HEK293 (cell line): ENCODE results near the gene BBLN.
A peak's percentile ranks its signal among the peaks of the same experiment; 100 is the strongest.

ENCODE experiments used
- BCL11A ChIP-seq: fragments of 450-650 bp; formaldehyde crosslinking; IDR thresholded peaks from 2 replicates; pipeline ENCODE4 v1.5.1; 2016; ENCODE audit warnings: low read depth, missing biosample characterization, missing genetic modification characterization
- GLIS1 ChIP-seq: fragments of 450-650 bp; formaldehyde crosslinking; IDR thresholded peaks from 2 replicates; pipeline ENCODE4 v1.5.1; 2016; ENCODE audit warnings: missing biosample characterization, missing genetic modification characterization
- KLF16 ChIP-seq: fragments of 450-650 bp; formaldehyde crosslinking; IDR thresholded peaks from 2 replicates; pipeline ENCODE4 v1.5.1; 2017; ENCODE audit warnings: missing biosample characterization, missing genetic modification characterization
- KLF9 ChIP-seq: fragments of 450-650 bp; formaldehyde crosslinking; IDR thresholded peaks from 2 replicates; pipeline ENCODE4 v1.5.1; 2016; ENCODE audit warnings: missing biosample characterization, missing genetic modification characterization, low read depth
- YY1 ChIP-seq: fragments of 450-650 bp; formaldehyde crosslinking; IDR thresholded peaks from 2 replicates; pipeline ENCODE4 v1.5.1; 2018; ENCODE audit warnings: missing biosample characterization, missing genetic modification characterization
- ZBTB7A ChIP-seq: fragments of 450-650 bp; formaldehyde crosslinking; IDR thresholded peaks from 2 replicates; pipeline ENCODE4 v1.5.1; 2016; ENCODE audit warnings: low read depth, missing biosample characterization, missing genetic modification characterization
- ZFP37 ChIP-seq: fragments of 450-650 bp; formaldehyde crosslinking; IDR thresholded peaks from 2 replicates; pipeline ENCODE4 v1.5.1; 2016; ENCODE audit warnings: missing biosample characterization, missing genetic modification characterization
- ZNF366 ChIP-seq: fragments of 450-650 bp; formaldehyde crosslinking; conservative IDR thresholded peaks from 2 replicates; pipeline ENCODE4 v1.5.1; 2016; ENCODE audit warnings: missing biosample characterization, missing genetic modification characterization
- ZNF404 ChIP-seq: fragments of 450-650 bp; formaldehyde crosslinking; IDR thresholded peaks from 2 replicates; pipeline ENCODE4 v1.5.1; 2017; ENCODE audit warnings: missing biosample characterization, missing genetic modification characterization
- ZNF433 ChIP-seq: fragments of 450-650 bp; formaldehyde crosslinking; IDR thresholded peaks from 2 replicates; pipeline ENCODE4 v1.5.1; 2016; ENCODE audit warnings: missing biosample characterization, missing genetic modification characterization, low read depth
- ZSCAN23 ChIP-seq: fragments of 450-650 bp; formaldehyde crosslinking; IDR thresholded peaks from 2 replicates; pipeline ENCODE4 v1.5.1; 2016; ENCODE audit warnings: missing biosample characterization, missing genetic modification characterization
- ZSCAN30 ChIP-seq: fragments of 450-650 bp; IDR thresholded peaks from 2 replicates; pipeline ENCODE4 v1.5.1; 2018; ENCODE audit warnings: missing biosample characterization, mild to moderate bottlenecking, missing genetic modification characterization, moderate library complexity
- ZXDB ChIP-seq: fragments of 450-650 bp; formaldehyde crosslinking; IDR thresholded peaks from 2 replicates; pipeline ENCODE4 v1.5.1; 2016; ENCODE audit warnings: missing biosample characterization, missing genetic modification characterization
- TF ChIP-seq, protein P1 (sequence below): fragments of 450-650 bp; formaldehyde crosslinking; IDR thresholded peaks from 2 replicates; pipeline ENCODE4 v1.5.1; 2017; ENCODE audit warnings: missing biosample characterization, missing genetic modification characterization
- TF ChIP-seq, protein P2 (sequence below): fragments of 450-650 bp; formaldehyde crosslinking; IDR thresholded peaks from 2 replicates; pipeline ENCODE4 v1.5.1; 2016; ENCODE audit warnings: missing biosample characterization, missing genetic modification characterization
- TF ChIP-seq, protein P3 (sequence below): fragments of 450-650 bp; formaldehyde crosslinking; IDR thresholded peaks from 2 replicates; pipeline ENCODE4 v1.5.1; 2016; ENCODE audit warnings: missing biosample characterization, missing genetic modification characterization
- TF ChIP-seq, protein P4 (sequence below): fragments of 450-650 bp; formaldehyde crosslinking; IDR thresholded peaks from 2 replicates; pipeline ENCODE4 v1.5.1; 2016; ENCODE audit warnings: missing biosample characterization, missing genetic modification characterization
- TF ChIP-seq, protein P5 (sequence below): fragments of 450-650 bp; formaldehyde crosslinking; IDR thresholded peaks from 2 replicates; pipeline ENCODE4 v1.5.1; 2016; ENCODE audit warnings: missing biosample characterization, missing genetic modification characterization
- TF ChIP-seq, protein P6 (sequence below): fragments of 450-650 bp; formaldehyde crosslinking; IDR thresholded peaks from 2 replicates; pipeline ENCODE4 v1.5.1; 2016; ENCODE audit warnings: missing biosample characterization, missing genetic modification characterization
- TF ChIP-seq, protein P7 (sequence below): fragments of 450-650 bp; IDR thresholded peaks from 2 replicates; pipeline ENCODE4 v1.5.1; 2018; ENCODE audit warnings: missing biosample characterization, missing genetic modification characterization
- TF ChIP-seq, protein P8 (sequence below): sonication (generic); formaldehyde crosslinking; IDR thresholded peaks from 2 replicates; pipeline ENCODE4 v1.8.1; 2022; ENCODE audit warnings: mild to moderate bottlenecking, moderate library complexity, missing genetic modification reagents

Gene BBLN

DNA sequence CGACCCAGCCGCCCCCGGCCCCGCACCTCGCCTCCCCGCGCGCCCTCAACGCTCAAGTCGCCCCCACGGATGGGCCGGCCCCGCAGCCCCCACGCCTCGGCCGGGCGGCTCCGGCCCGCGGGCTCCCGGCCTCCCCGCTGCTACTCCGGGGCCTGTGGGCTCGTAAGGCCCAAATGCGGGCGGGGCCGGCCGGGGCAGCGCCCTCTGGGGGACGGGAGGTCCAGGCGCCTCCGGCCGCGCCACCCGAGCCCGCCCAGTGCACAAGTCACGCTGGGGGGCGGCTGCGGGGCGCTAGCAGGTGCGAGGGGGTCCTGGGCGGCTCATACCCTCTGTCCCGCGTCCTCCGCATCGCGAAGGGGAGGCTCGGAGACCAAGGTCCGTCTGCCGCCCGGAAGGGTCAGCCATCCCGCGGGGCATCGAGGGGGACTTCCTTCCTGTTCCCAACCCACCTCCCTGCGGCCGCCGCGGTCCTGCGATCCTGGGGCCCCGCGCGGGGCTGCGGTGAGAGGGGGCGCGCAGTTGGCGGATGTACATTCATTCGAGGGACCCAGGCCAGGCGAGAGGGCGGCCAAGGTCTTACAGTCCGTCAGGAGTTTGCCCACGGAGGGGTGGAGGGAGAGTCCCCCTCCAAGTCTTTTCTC is 31.5 kb downstream of the BBLN start, which contains the start of gene CIZ1 (continued):
- peak; percentile 65; the same call in 1 of the 2 replicates for TF ChIP-seq KLF16 (tag by site-specific recombination)
- TF ChIP-seq BCL11A = 0 out of 2 replicates have a peak, but pooled peaks have one; percentile 18
- TF ChIP-seq ZBTB7A (tag by site-specific recombination) = peak; percentile 69; the same call in 1 of the 2 replicates
- TF ChIP-seq YY1 (tag by site-specific recombination) = peak; percentile 54; the same call in 1 of the 2 replicates
- TF ChIP-seq KLF9 (tag by site-specific recombination) = peak; percentile 41; the same call in 1 of the 2 replicates
- peak; percentile 68 for TF ChIP-seq ZXDB (tag by site-specific recombination)
- TF ChIP-seq, protein P1, sequence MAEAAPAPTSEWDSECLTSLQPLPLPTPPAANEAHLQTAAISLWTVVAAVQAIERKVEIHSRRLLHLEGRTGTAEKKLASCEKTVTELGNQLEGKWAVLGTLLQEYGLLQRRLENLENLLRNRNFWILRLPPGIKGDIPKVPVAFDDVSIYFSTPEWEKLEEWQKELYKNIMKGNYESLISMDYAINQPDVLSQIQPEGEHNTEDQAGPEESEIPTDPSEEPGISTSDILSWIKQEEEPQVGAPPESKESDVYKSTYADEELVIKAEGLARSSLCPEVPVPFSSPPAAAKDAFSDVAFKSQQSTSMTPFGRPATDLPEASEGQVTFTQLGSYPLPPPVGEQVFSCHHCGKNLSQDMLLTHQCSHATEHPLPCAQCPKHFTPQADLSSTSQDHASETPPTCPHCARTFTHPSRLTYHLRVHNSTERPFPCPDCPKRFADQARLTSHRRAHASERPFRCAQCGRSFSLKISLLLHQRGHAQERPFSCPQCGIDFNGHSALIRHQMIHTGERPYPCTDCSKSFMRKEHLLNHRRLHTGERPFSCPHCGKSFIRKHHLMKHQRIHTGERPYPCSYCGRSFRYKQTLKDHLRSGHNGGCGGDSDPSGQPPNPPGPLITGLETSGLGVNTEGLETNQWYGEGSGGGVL = peak; percentile 47
- TF ChIP-seq, protein P2, sequence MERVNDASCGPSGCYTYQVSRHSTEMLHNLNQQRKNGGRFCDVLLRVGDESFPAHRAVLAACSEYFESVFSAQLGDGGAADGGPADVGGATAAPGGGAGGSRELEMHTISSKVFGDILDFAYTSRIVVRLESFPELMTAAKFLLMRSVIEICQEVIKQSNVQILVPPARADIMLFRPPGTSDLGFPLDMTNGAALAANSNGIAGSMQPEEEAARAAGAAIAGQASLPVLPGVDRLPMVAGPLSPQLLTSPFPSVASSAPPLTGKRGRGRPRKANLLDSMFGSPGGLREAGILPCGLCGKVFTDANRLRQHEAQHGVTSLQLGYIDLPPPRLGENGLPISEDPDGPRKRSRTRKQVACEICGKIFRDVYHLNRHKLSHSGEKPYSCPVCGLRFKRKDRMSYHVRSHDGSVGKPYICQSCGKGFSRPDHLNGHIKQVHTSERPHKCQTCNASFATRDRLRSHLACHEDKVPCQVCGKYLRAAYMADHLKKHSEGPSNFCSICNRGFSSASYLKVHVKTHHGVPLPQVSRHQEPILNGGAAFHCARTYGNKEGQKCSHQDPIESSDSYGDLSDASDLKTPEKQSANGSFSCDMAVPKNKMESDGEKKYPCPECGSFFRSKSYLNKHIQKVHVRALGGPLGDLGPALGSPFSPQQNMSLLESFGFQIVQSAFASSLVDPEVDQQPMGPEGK (tag by site-specific recombination) = peak; percentile 85
- TF ChIP-seq, protein P3, sequence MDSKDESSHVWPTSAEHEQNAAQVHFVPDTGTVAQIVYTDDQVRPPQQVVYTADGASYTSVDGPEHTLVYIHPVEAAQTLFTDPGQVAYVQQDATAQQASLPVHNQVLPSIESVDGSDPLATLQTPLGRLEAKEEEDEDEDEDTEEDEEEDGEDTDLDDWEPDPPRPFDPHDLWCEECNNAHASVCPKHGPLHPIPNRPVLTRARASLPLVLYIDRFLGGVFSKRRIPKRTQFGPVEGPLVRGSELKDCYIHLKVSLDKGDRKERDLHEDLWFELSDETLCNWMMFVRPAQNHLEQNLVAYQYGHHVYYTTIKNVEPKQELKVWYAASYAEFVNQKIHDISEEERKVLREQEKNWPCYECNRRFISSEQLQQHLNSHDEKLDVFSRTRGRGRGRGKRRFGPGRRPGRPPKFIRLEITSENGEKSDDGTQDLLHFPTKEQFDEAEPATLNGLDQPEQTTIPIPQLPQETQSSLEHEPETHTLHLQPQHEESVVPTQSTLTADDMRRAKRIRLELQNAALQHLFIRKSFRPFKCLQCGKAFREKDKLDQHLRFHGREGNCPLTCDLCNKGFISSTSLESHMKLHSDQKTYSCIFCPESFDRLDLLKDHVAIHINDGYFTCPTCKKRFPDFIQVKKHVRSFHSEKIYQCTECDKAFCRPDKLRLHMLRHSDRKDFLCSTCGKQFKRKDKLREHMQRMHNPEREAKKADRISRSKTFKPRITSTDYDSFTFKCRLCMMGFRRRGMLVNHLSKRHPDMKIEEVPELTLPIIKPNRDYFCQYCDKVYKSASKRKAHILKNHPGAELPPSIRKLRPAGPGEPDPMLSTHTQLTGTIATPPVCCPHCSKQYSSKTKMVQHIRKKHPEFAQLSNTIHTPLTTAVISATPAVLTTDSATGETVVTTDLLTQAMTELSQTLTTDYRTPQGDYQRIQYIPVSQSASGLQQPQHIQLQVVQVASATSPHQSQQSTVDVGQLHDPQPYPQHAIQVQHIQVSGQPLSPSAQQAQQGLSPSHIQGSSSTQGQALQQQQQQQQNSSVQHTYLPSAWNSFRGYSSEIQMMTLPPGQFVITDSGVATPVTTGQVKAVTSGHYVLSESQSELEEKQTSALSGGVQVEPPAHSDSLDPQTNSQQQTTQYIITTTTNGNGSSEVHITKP (tag by site-specific recombination) = peak; percentile 100
- TF ChIP-seq, protein P4, sequence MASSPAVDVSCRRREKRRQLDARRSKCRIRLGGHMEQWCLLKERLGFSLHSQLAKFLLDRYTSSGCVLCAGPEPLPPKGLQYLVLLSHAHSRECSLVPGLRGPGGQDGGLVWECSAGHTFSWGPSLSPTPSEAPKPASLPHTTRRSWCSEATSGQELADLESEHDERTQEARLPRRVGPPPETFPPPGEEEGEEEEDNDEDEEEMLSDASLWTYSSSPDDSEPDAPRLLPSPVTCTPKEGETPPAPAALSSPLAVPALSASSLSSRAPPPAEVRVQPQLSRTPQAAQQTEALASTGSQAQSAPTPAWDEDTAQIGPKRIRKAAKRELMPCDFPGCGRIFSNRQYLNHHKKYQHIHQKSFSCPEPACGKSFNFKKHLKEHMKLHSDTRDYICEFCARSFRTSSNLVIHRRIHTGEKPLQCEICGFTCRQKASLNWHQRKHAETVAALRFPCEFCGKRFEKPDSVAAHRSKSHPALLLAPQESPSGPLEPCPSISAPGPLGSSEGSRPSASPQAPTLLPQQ (tag by site-specific recombination) = peak; percentile 69; the same call in 1 of the 2 replicates
- TF ChIP-seq, protein P5, sequence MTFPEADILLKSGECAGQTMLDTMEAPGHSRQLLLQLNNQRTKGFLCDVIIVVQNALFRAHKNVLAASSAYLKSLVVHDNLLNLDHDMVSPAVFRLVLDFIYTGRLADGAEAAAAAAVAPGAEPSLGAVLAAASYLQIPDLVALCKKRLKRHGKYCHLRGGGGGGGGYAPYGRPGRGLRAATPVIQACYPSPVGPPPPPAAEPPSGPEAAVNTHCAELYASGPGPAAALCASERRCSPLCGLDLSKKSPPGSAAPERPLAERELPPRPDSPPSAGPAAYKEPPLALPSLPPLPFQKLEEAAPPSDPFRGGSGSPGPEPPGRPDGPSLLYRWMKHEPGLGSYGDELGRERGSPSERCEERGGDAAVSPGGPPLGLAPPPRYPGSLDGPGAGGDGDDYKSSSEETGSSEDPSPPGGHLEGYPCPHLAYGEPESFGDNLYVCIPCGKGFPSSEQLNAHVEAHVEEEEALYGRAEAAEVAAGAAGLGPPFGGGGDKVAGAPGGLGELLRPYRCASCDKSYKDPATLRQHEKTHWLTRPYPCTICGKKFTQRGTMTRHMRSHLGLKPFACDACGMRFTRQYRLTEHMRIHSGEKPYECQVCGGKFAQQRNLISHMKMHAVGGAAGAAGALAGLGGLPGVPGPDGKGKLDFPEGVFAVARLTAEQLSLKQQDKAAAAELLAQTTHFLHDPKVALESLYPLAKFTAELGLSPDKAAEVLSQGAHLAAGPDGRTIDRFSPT (tag by site-specific recombination) = 0 out of 2 replicates have a peak, but pooled peaks have one; percentile 9
- no peak for TF ChIP-seq ZNF433 (tag by site-specific recombination)
- TF ChIP-seq, protein P6, sequence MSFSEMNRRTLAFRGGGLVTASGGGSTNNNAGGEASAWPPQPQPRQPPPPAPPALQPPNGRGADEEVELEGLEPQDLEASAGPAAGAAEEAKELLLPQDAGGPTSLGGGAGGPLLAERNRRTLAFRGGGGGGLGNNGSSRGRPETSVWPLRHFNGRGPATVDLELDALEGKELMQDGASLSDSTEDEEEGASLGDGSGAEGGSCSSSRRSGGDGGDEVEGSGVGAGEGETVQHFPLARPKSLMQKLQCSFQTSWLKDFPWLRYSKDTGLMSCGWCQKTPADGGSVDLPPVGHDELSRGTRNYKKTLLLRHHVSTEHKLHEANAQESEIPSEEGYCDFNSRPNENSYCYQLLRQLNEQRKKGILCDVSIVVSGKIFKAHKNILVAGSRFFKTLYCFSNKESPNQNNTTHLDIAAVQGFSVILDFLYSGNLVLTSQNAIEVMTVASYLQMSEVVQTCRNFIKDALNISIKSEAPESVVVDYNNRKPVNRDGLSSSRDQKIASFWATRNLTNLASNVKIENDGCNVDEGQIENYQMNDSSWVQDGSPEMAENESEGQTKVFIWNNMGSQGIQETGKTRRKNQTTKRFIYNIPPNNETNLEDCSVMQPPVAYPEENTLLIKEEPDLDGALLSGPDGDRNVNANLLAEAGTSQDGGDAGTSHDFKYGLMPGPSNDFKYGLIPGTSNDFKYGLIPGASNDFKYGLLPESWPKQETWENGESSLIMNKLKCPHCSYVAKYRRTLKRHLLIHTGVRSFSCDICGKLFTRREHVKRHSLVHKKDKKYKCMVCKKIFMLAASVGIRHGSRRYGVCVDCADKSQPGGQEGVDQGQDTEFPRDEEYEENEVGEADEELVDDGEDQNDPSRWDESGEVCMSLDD = peak; percentile 79; the same call in 1 of the 2 replicates
- TF ChIP-seq, protein P7, sequence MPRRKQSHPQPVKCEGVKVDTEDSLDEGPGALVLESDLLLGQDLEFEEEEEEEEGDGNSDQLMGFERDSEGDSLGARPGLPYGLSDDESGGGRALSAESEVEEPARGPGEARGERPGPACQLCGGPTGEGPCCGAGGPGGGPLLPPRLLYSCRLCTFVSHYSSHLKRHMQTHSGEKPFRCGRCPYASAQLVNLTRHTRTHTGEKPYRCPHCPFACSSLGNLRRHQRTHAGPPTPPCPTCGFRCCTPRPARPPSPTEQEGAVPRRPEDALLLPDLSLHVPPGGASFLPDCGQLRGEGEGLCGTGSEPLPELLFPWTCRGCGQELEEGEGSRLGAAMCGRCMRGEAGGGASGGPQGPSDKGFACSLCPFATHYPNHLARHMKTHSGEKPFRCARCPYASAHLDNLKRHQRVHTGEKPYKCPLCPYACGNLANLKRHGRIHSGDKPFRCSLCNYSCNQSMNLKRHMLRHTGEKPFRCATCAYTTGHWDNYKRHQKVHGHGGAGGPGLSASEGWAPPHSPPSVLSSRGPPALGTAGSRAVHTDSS = 0 out of 2 replicates have a peak, but pooled peaks have one; percentile 19
- TF ChIP-seq ZSCAN30 (tag by site-specific recombination) = peak; percentile 84
- peak; percentile 28; the same call in 1 of the 2 replicates for TF ChIP-seq ZFP37 (tag by site-specific recombination)
- no peak for TF ChIP-seq ZSCAN23
- TF ChIP-seq, protein P8, sequence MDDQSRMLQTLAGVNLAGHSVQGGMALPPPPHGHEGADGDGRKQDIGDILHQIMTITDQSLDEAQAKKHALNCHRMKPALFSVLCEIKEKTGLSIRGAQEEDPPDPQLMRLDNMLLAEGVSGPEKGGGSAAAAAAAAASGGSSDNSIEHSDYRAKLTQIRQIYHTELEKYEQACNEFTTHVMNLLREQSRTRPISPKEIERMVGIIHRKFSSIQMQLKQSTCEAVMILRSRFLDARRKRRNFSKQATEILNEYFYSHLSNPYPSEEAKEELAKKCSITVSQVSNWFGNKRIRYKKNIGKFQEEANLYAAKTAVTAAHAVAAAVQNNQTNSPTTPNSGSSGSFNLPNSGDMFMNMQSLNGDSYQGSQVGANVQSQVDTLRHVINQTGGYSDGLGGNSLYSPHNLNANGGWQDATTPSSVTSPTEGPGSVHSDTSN (CRISPR knock-in tag) = 0 out of 2 replicates have a peak, but pooled peaks have one; percentile 22
- no peak for TF ChIP-seq ZNF404 (tag by site-specific recombination)
- no peak for TF ChIP-seq ZNF366 (tag by site-specific recombination)
- peak; percentile 78 for TF ChIP-seq GLIS1 (tag by site-specific recombination)
